GM12875 (cell line): ENCODE results near the gene KCNMB4.

Experiments used
- H3K4me3 ChIP-seq: one replicate; pipeline ENCODE4 v1.5.1; 2011; ENCODE audit warnings: low read depth, low read length, control low read depth
- CTCF ChIP-seq: IDR thresholded peaks from 2 replicates; pipeline ENCODE4 v1.5.1; 2011; ENCODE audit warnings: low read depth, mild to moderate bottlenecking, control low read depth, inconsistent platforms, low read length, moderate library complexity, borderline replicate concordance; ENCODE audit not compliant: insufficient read depth

Gene KCNMB4

GRCh38 chr12:70468741-70469140 is 102.7 kb downstream of the KCNMB4 start:
- no peak for TF ChIP-seq CTCF
- H3K4me3 ChIP-seq: no peak overlapping the region

- TF ChIP-seq CTCF: no peak
- H3K4me3 ChIP-seq: no peak overlapping the region
Measured at GRCh38 chr12:70469221-70469820, 103.2 kb downstream of the KCNMB4 start.

GRCh38 chr12:70482764-70483163 is 116.7 kb downstream of the KCNMB4 start:
- no peak overlapping the region for H3K4me3 ChIP-seq
- TF ChIP-seq CTCF: no peak
